Measurements from ENCODE around the gene SH3GLB2. TPM values are rescaled to one million over a fixed set of nuclear protein-coding genes. Genes with fewer than 3 reads are reported as not detected.

The SH3GLB2 gene
- total RNA-seq, 1 experiment from 2014 or later = 44.1 TPM

GRCh38 chr9:129033216-129033615 lies 5.1 kb upstream of the SH3GLB2 start:
- ATAC-seq = no peak
- H3K9me3 ChIP-seq (ENCODE audit: low read length) = no peaks in the 10 kb centered on the region

GRCh38 chr9:129032541-129033159 lies 4.5 kb upstream of the SH3GLB2 start:
- H3K27me3 ChIP-seq (ENCODE audit: low read length) = no peaks in the 10 kb centered on the region
- CTCF ChIA-PET = no interaction called here
- no peak for DNase-seq
- no peaks in the 10 kb centered on the region for H3K9me3 ChIP-seq (ENCODE audit: low read length)
- H3K9me2 ChIP-seq (replicated peaks; ENCODE audit: low read length) = no peaks in the 10 kb centered on the region
- no peaks in the 10 kb centered on the region for H3F3A ChIP-seq (ENCODE audit: low read length, unreplicated experiment)
- H3K9ac ChIP-seq (ENCODE audit: low read length) = no peak overlapping the region
- BruUV-seq (replicated peaks) = no TSS peak
- H3K27ac ChIP-seq (ENCODE audit: low read length) = no peak overlapping the region
- POLR2A ChIA-PET (ENCODE audit: unreplicated experiment) = no interaction called here
- no peak overlapping the region for H3K4me3 ChIP-seq (ENCODE audit: low read length)
- no peaks in the 10 kb centered on the region for H4K20me1 ChIP-seq (ENCODE audit: low read length)
- H3K4me1 ChIP-seq (ENCODE audit: insufficient read depth, low read length) = peaks cover 5% of the 10 kb centered on the region; the same call in 1 of the 2 replicates
- intact Hi-C loops (cut with micrococcal nuclease) = no loop called here
- peaks cover 13% of the 10 kb centered on the region for H3K79me2 ChIP-seq (ENCODE audit: low read length)
- no peak for ATAC-seq
- H3K36me3 ChIP-seq (ENCODE audit: low read depth, low read length) = no peaks in the 10 kb centered on the region
- H2AFZ ChIP-seq (ENCODE audit: low read length) = no peak overlapping the region
- H3K4me2 ChIP-seq (ENCODE audit: low read length) = no peak overlapping the region
- TF ChIP-seq EZH2phosphoT487 (IDR thresholded peaks at IDR 0.05; ENCODE audit: borderline replicate concordance, low read length) (no peak), CTCF (conservative IDR thresholded peaks at IDR 0.05; ENCODE audit: low read depth, low read length) (no peak), EZH2 (IDR thresholded peaks at IDR 0.05; ENCODE audit: low read length, unreplicated experiment) (no peak)

More at GRCh38 chr9:129033216-129033615, 5.1 kb upstream of the SH3GLB2 start:
- DNase-seq = no peak
- ChIA-PET CTCF (no interaction called here), POLR2A (ENCODE audit: unreplicated experiment) (no interaction called here)
- Histone ChIP-seq H3K27me3 (ENCODE audit: low read length) (no peaks in the 10 kb centered on the region), H3K79me2 (ENCODE audit: low read length) (peaks cover 17% of the 10 kb centered on the region), H3K9ac (ENCODE audit: low read length) (no peak overlapping the region), H3K27ac (ENCODE audit: low read length) (no peak overlapping the region), H2AFZ (ENCODE audit: low read length) (no peak overlapping the region), H3K9me2 (replicated peaks; ENCODE audit: low read length) (no peaks in the 10 kb centered on the region), H3K4me2 (ENCODE audit: low read length) (no peak overlapping the region), H3K4me1 (ENCODE audit: insufficient read depth, low read length) (peaks cover 8% of the 10 kb centered on the region; the same call in 1 of the 2 replicates), H3F3A (ENCODE audit: low read length, unreplicated experiment) (no peaks in the 10 kb centered on the region), H3K36me3 (ENCODE audit: low read depth, low read length) (no peaks in the 10 kb centered on the region), H3K4me3 (ENCODE audit: low read length) (no peak overlapping the region), H4K20me1 (ENCODE audit: low read length) (no peaks in the 10 kb centered on the region)
- intact Hi-C loops (cut with micrococcal nuclease) = no loop called here
- no TSS peak for BruUV-seq (replicated peaks)
- TF ChIP-seq CTCF (conservative IDR thresholded peaks at IDR 0.05; ENCODE audit: low read depth, low read length) = no peak
- TF ChIP-seq EZH2phosphoT487 (IDR thresholded peaks at IDR 0.05; ENCODE audit: borderline replicate concordance, low read length) = no peak
- TF ChIP-seq EZH2 (IDR thresholded peaks at IDR 0.05; ENCODE audit: low read length, unreplicated experiment) = no peak

- ATAC-seq (no peak), DNase-seq (no peak)
- Histone ChIP-seq H3K79me2 (ENCODE audit: low read length) (peaks cover 14% of the 10 kb centered on the region), H3K4me3 (ENCODE audit: low read length) (no peak overlapping the region), H3K36me3 (ENCODE audit: low read depth, low read length) (no peaks in the 10 kb centered on the region), H3K4me1 (ENCODE audit: insufficient read depth, low read length) (peaks cover 11% of the 10 kb centered on the region; the same call in 1 of the 2 replicates), H3K9me2 (replicated peaks; ENCODE audit: low read length) (no peaks in the 10 kb centered on the region), H4K20me1 (ENCODE audit: low read length) (no peaks in the 10 kb centered on the region), H3K27ac (ENCODE audit: low read length) (no peak overlapping the region), H3F3A (ENCODE audit: low read length, unreplicated experiment) (no peaks in the 10 kb centered on the region), H3K4me2 (ENCODE audit: low read length) (no peak overlapping the region), H3K9ac (ENCODE audit: low read length) (no peak overlapping the region), H2AFZ (ENCODE audit: low read length) (no peak overlapping the region), H3K9me3 (ENCODE audit: low read length) (no peaks in the 10 kb centered on the region), H3K27me3 (ENCODE audit: low read length) (no peaks in the 10 kb centered on the region)
- POLR2A ChIA-PET (ENCODE audit: unreplicated experiment) = no interaction called here
- TF ChIP-seq EZH2 (IDR thresholded peaks at IDR 0.05; ENCODE audit: low read length, unreplicated experiment) = no peak
- TF ChIP-seq EZH2phosphoT487 (IDR thresholded peaks at IDR 0.05; ENCODE audit: borderline replicate concordance, low read length) = no peak
- no peak for TF ChIP-seq CTCF (conservative IDR thresholded peaks at IDR 0.05; ENCODE audit: low read depth, low read length)
- no TSS peak for BruUV-seq (replicated peaks)
- intact Hi-C loops (cut with micrococcal nuclease) = no loop called here
- CTCF ChIA-PET = no interaction called here
Measured at GRCh38 chr9:129031514-129031913, 3.4 kb upstream of the SH3GLB2 start.
